ENCODE measurements around the gene FOXP2.

- TF ChIP-seq USF2 (IDR thresholded peaks at IDR 0.05; ENCODE audit: low read depth, low read length) = no peak
- no peak for TF ChIP-seq CTCF (conservative IDR thresholded peaks at IDR 0.05; ENCODE audit: low read depth, low read length)
- no peak for TF ChIP-seq MAFK (IDR thresholded peaks at IDR 0.05; ENCODE audit: low read depth, low read length)
- no peak for TF ChIP-seq CEBPB (IDR thresholded peaks at IDR 0.05; ENCODE audit: low read depth, low read length)
- TF ChIP-seq FOS (IDR thresholded peaks at IDR 0.05; ENCODE audit: low read depth, low read length) = no peak
- TF ChIP-seq RAD21 (IDR thresholded peaks at IDR 0.05; ENCODE audit: low read length) = no peak
- TF ChIP-seq CHD1 (IDR thresholded peaks at IDR 0.05; ENCODE audit: low read depth, low read length) = no peak
- no peak for TF ChIP-seq MAZ (IDR thresholded peaks at IDR 0.05; ENCODE audit: borderline replicate concordance, low read depth, low read length)
- TF ChIP-seq SMC3 (IDR thresholded peaks at IDR 0.05; ENCODE audit: low read depth, low read length) = no peak
- no peak for TF ChIP-seq RFX5 (IDR thresholded peaks at IDR 0.05; ENCODE audit: low read depth, low read length)
- no peak for TF ChIP-seq POLR2A (IDR thresholded peaks at IDR 0.05; ENCODE audit: low read depth, low read length)
- no peak for TF ChIP-seq RCOR1 (IDR thresholded peaks at IDR 0.05; ENCODE audit: insufficient replicate concordance, low read length)
- no peak for TF ChIP-seq NFE2L2 (IDR thresholded peaks at IDR 0.05; ENCODE audit: low read depth, low read length)
Measured at GRCh38 chr7:114468844-114469243, 54.2 kb downstream of the FOXP2 start.

All from IMR-90 (cell line).